Caco-2 (cell line): ENCODE measurements around the gene HAUS6. TPM values are rescaled to one million over a fixed set of nuclear protein-coding genes. Genes with fewer than 3 reads are reported as not detected.
"Not testable (repeated sequence)": the region's sequence is repeated elsewhere in the genome, so short reads cannot be mapped to it uniquely, and the experiment has no call there.

Experiments used
- BruUV-seq: library from RNA; stranded (reverse); fragments of 400-500 nt; replicated peaks from 2 replicates; lab custom pipeline; 2021; lab: Mats Ljungman, UMichigan
- CTCF ChIA-PET: fragments of 300-600 bp; sonication (Branson Sonifier 250); formaldehyde crosslinking; loops from one replicate; lab custom pipeline; 2022; ENCODE audit warnings: antibody characterized with exemption; lab: Charles Lee
- POLR2A ChIA-PET: fragments of 300-600 bp; sonication (Branson Sonifier 250); formaldehyde crosslinking; loops from one replicate; lab custom pipeline; 2022; ENCODE audit warnings: antibody characterized with exemption; lab: Charles Lee
- DNase-seq, 2 experiments: peaks; one replicate each; pipeline versions ENCODE4 v3.0.0 to v3.0.0-alpha.2; 2020 to 2022
- H3K27me3 ChIP-seq: replicated peaks from 2 replicates; pipeline ENCODE4 v1.6.0; 2011; ENCODE audit warnings: low read length; ENCODE audit not compliant: control insufficient read depth, insufficient read depth
- H3K36me3 ChIP-seq: 2 replicates; pipeline ENCODE4 v1.5.1; 2011; ENCODE audit warnings: low read length; ENCODE audit not compliant: control insufficient read depth, insufficient read depth
- H3K4me1 ChIP-seq: fragments of 250-450 bp; sonication (Bioruptor Pico); 2 replicates; pipeline ENCODE4 v1.5.1; 2020; ENCODE audit warnings: mild to moderate bottlenecking
- H3K4me3 ChIP-seq: 2 replicates; pipeline ENCODE4 v1.5.1; 2011; ENCODE audit warnings: low read depth, mild to moderate bottlenecking, control low read depth, low read length
- H3K9me3 ChIP-seq: fragments of 250-450 bp; sonication (Bioruptor Pico); 2 replicates; pipeline ENCODE4 v1.5.1; 2020; ENCODE audit warnings: mild to moderate bottlenecking, moderate library complexity
- H3K27ac Mint-ChIP-seq: one replicate; pipeline ENCODE4 v1.8.0; 2022; ENCODE audit warnings: mixed read lengths; ENCODE audit not compliant: unreplicated experiment
- H3K27me3 Mint-ChIP-seq: one replicate; pipeline ENCODE4 v1.8.0; 2022; ENCODE audit warnings: mixed read lengths; ENCODE audit not compliant: insufficient read depth, unreplicated experiment
- H3K36me3 Mint-ChIP-seq: one replicate; pipeline ENCODE4 v1.8.0; 2022; ENCODE audit warnings: mild to moderate bottlenecking, mixed read lengths; ENCODE audit not compliant: insufficient read depth, unreplicated experiment
- H3K4me1 Mint-ChIP-seq: one replicate; pipeline ENCODE4 v1.8.0; 2022; ENCODE audit warnings: low read depth, mixed read lengths; ENCODE audit not compliant: unreplicated experiment
- H3K4me3 Mint-ChIP-seq: one replicate; pipeline ENCODE4 v1.8.0; 2022; ENCODE audit warnings: mild to moderate bottlenecking, moderate library complexity, mixed read lengths; ENCODE audit not compliant: unreplicated experiment
- H3K9me3 Mint-ChIP-seq: one replicate; pipeline ENCODE4 v1.8.0; 2022; ENCODE audit warnings: mixed read lengths; ENCODE audit not compliant: unreplicated experiment
- CTCF ChIP-seq, 2 experiments: fragments of 200-600 bp in 1 of 2; IDR thresholded peaks; 1 replicate in 1 of 2; 2 replicates in 1 of 2; pipeline versions ENCODE4 v1.5.1 to v1.8.0; 2011 to 2022; ENCODE audit warnings: antibody characterized with exemption in 1 of 2, control low read depth in 1 of 2, inconsistent platforms in 1 of 2, low read depth in 1 of 2, low read length in 1 of 2, mild to moderate bottlenecking in 1 of 2, moderate library complexity in 1 of 2; ENCODE audit not compliant: insufficient read depth in 1 of 2, severe bottlenecking in 1 of 2, unreplicated experiment in 1 of 2
- intact Hi-C: fragments of 100-400 bp; cut with micrococcal nuclease; formaldehyde crosslinking; loops from one replicate; pipeline ENCODE4 v1.10.0; 2022; ENCODE audit not compliant: unreplicated experiment
- total RNA-seq: library from RNA; stranded (reverse); gene quantifications from 2 replicates; pipeline ENCODE4 v1.2.3, GENCODE V29; 2022

HAUS6 gene
- total RNA-seq, 1 experiment from 2014 or later, result 15.2 TPM

GRCh38 chr9:19114680-19115270, 12.1 kb upstream of the HAUS6 start:
- Histone ChIP-seq H3K4me3 (no peak overlapping the region), H3K36me3 (no peaks in the 10 kb centered on the region), H3K4me1 (no peaks in the 10 kb centered on the region; the same call in 1 of the 2 replicates), H3K27me3 (no peaks in the 10 kb centered on the region), H3K9me3 (no peaks in the 10 kb centered on the region)
- Mint-ChIP-seq H3K27ac (no peak overlapping the region), H3K4me1 (no peaks in the 10 kb centered on the region), H3K27me3 (no peaks in the 10 kb centered on the region), H3K4me3 (no peak overlapping the region), H3K36me3 (peaks cover 58% of the 10 kb centered on the region), H3K9me3 (no peaks in the 10 kb centered on the region)
- CTCF ChIA-PET, result interaction anchor here (1.3 kb wide), 1 partner anchor 350 kb away, joined by 3 read pairs; no protein-coding TSS in a partner anchor
- no peak for DNase-seq
- no TSS peak for BruUV-seq
- POLR2A ChIA-PET, result no interaction called here
- no peak for TF ChIP-seq CTCF (IDR thresholded peaks at IDR 0.05; ENCODE audit: insufficient read depth in 1 of 2, low read depth in 1 of 2, low read length in 1 of 2, severe bottlenecking in 1 of 2, unreplicated experiment in 1 of 2)
- intact Hi-C loops, result no loop called here

- Mint-ChIP-seq H3K27me3 (no peaks in the 10 kb centered on the region), H3K36me3 (peaks cover 52% of the 10 kb centered on the region), H3K4me3 (no peak overlapping the region), H3K9me3 (no peaks in the 10 kb centered on the region), H3K4me1 (no peaks in the 10 kb centered on the region), H3K27ac (no peak overlapping the region)
- TF ChIP-seq CTCF (IDR thresholded peaks at IDR 0.05; ENCODE audit: insufficient read depth in 1 of 2, low read depth in 1 of 2, low read length in 1 of 2, severe bottlenecking in 1 of 2, unreplicated experiment in 1 of 2), result no peak
- BruUV-seq, result no TSS peak
- DNase-seq, result no peak
- Histone ChIP-seq H3K36me3 (no peaks in the 10 kb centered on the region), H3K4me1 (no peaks in the 10 kb centered on the region; the same call in 1 of the 2 replicates), H3K9me3 (no peaks in the 10 kb centered on the region), H3K4me3 (no peak overlapping the region), H3K27me3 (no peaks in the 10 kb centered on the region)
- POLR2A ChIA-PET, result interaction anchor here (0.7 kb wide), 1 partner anchor 351 kb away, joined by 3 read pairs; no protein-coding TSS in a partner anchor
- intact Hi-C loops, result no loop called here
- CTCF ChIA-PET, result interaction anchor here (0.6 to 1.3 kb wide), 2 partner anchors 28 to 351 kb away, joined by 3 to 5 read pairs; no protein-coding TSS in a partner anchor
Observed at GRCh38 chr9:19113964-19114679, 11.4 kb upstream of the HAUS6 start.

DNA sequence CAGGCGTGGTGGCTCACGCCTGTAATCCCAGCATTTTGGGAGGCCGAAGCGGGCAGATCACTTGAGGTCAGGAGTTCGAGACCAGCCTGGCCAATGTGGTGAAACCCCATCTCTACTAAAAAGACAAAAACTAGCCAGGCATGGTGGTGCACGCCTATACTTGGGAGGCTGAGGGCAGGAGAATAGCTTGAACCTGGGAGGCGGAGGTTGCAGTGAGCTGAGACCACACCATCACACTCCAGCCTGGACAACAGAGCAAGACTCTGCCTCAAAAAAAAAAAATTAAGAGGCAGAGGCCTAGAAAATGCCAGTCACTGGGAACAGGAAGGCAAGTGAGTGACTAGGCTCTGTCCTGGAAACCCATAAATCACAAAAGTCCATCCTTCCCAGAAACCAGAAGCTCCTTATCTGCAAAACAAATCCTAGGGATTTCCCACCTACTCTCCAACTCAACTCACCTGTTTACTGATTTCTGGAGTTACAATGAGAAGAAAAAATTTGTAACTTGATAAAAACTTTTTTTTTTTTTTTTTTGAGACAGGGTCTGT, 10.4 kb upstream of the HAUS6 start:
- H3K4me1 Mint-ChIP-seq, H3K36me3 ChIP-seq, intact Hi-C loops, DNase-seq, H3K4me3 ChIP-seq, H3K27me3 Mint-ChIP-seq, BruUV-seq, H3K9me3 Mint-ChIP-seq, H3K4me3 Mint-ChIP-seq, H3K4me1 ChIP-seq, H3K9me3 ChIP-seq, H3K27ac Mint-ChIP-seq, H3K27me3 ChIP-seq: not testable (repeated sequence)
- H3K36me3 Mint-ChIP-seq, result peaks cover 42% of the 10 kb centered on the region
- CTCF ChIA-PET, result interaction anchor here (0.7 to 1.3 kb wide), 3 partner anchors 61 to 352 kb away, joined by 3 to 4 read pairs (median 3); no protein-coding TSS in a partner anchor
- POLR2A ChIA-PET, result interaction anchor here (0.6 to 0.7 kb wide), 2 partner anchors 12 to 352 kb away, joined by 3 read pairs; no protein-coding TSS in a partner anchor
